Gastroesophageal sphincter (tissue), 4 donors: Measurements from ENCODE around the gene HINT1. TPM values are rescaled to one million over a fixed set of nuclear protein-coding genes. Genes with fewer than 3 reads are reported as not detected.

Source experiments
- ATAC-seq: fragments of 150-250 bp; one replicate; pipeline ENCODE4 v1.9.1; 2016; ENCODE audit warnings: mild to moderate bottlenecking, moderate library complexity
- H3K27ac ChIP-seq, 4 donors: fragments of 200-600 bp; sonication (generic) in 3 of 4; 1 replicate in 3 of 4; 2 replicates in 1 of 4; pipeline ENCODE4 v1.5.1; 2016 to 2019
- H3K27me3 ChIP-seq: fragments of 200-600 bp; sonication (generic); one replicate; pipeline ENCODE4 v1.5.1; 2019
- H3K36me3 ChIP-seq, 2 donors: fragments of 200-600 bp; sonication (generic); one replicate each; pipeline ENCODE4 v1.5.1; 2019; ENCODE audit warnings: control low read depth in 1 of 2
- H3K4me1 ChIP-seq, 3 donors: fragments of 200-600 bp; sonication (generic); 1 replicate in 2 of 3; 2 replicates in 1 of 3; pipeline ENCODE4 v1.5.1; 2016 to 2019; ENCODE audit warnings: control low read depth in 2 of 3
- H3K4me3 ChIP-seq, 2 donors: fragments of 200-600 bp; sonication (generic); one replicate each; pipeline ENCODE4 v1.5.1; 2019; ENCODE audit warnings: mild to moderate bottlenecking in 1 of 2, moderate library complexity in 1 of 2
- H3K9me3 ChIP-seq, 3 donors: fragments of 200-600 bp; sonication (generic); one replicate each; pipeline ENCODE4 v1.5.1; 2017 to 2019; ENCODE audit warnings: control low read depth in 2 of 3
- EP300 ChIP-seq: sonication (generic); formaldehyde crosslinking; IDR thresholded peaks from one replicate; pipeline ENCODE4 v1.6.1; 2017; ENCODE audit warnings: antibody characterized with exemption, mild to moderate bottlenecking
- POLR2A ChIP-seq, 2 donors: fragments of 450-650 bp; IDR thresholded peaks; one replicate each; pipeline ENCODE4 v1.6.1; 2017; ENCODE audit warnings: antibody characterized with exemption in 2 of 2, mild to moderate bottlenecking in 2 of 2, moderate library complexity in 1 of 2
- POLR2AphosphoS5 ChIP-seq: sonication (generic); formaldehyde crosslinking; IDR thresholded peaks from one replicate; pipeline ENCODE4 v1.6.1; 2017; ENCODE audit warnings: antibody characterized with exemption
- WGBS, 2 donors: methylation state at CpG; one replicate each; pipeline ENCODE4 v1.1.5; 2018; ENCODE audit warnings: low coverage in 1 of 2; 5-methylcytosine and 5-hydroxymethylcytosine counted together
- total RNA-seq, 4 donors: library from RNA; depleted of rRNA; stranded (reverse); fragments of >200 nt; gene quantifications; one replicate each; pipeline ENCODE4 v1.1.0, GENCODE V29; 2016
- TF ChIP-seq, protein P1 (sequence below), 4 experiments: fragments of 200-600 bp in 2 of 4; fragments of 450-650 bp in 2 of 4; sonication (generic) in 1 of 4; IDR thresholded peaks; one replicate each; pipeline ENCODE4 v1.5.1; 2017 to 2019; ENCODE audit warnings: antibody characterized with exemption in 4 of 4, mild to moderate bottlenecking in 2 of 4, moderate library complexity in 2 of 4

Gene HINT1
- total RNA-seq, 4 donors from 2014 or later, result 120 to 239 (median 209) TPM

DNA sequence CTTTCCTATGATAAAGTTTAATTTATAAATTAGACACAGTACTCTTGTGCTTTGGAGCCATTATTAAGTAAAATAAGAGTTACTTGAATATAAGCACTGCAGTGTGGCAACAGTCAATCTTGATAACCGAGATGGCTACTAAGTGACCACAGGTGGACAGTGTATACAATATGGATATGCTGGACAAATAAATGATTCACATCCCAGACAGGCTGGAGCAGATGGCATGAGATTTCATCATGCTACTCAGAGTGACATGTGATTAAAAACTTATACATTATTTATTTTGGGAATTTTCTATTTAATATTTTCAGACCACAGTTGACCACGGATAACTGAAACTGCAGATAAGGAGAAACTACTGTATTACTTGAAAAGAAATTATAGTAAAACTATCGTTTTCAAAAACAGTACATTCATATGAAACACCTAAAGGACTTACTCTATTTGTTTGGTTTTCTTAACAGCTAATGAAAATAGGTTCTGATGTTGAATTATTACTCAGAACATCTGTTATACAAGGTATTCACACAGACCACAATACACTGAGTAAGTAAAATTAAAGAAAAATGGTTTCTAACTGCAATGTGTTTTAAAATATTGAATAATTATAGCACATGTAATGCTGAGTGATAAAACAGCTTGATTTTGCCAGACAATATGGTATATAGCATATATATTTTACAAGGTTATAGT lies 21.7 kb upstream of the HINT1 start:
- H3K27ac ChIP-seq, result no peak overlapping the region
- no peaks in the 10 kb centered on the region for H3K27me3 ChIP-seq
- H3K9me3 ChIP-seq, result no peaks in the 10 kb centered on the region
- peaks cover 0 to 34% of the 10 kb centered on the region in 2 donors for H3K36me3 ChIP-seq
- 57 to 77% methylated on average over 3 of the region's 3 CpGs for WGBS, 2 donors
- ATAC-seq, result no peak
- no peak for TF ChIP-seq EP300
- TF ChIP-seq POLR2A (IDR thresholded peaks at IDR 0.05), result no peak
- TF ChIP-seq, protein P1, sequence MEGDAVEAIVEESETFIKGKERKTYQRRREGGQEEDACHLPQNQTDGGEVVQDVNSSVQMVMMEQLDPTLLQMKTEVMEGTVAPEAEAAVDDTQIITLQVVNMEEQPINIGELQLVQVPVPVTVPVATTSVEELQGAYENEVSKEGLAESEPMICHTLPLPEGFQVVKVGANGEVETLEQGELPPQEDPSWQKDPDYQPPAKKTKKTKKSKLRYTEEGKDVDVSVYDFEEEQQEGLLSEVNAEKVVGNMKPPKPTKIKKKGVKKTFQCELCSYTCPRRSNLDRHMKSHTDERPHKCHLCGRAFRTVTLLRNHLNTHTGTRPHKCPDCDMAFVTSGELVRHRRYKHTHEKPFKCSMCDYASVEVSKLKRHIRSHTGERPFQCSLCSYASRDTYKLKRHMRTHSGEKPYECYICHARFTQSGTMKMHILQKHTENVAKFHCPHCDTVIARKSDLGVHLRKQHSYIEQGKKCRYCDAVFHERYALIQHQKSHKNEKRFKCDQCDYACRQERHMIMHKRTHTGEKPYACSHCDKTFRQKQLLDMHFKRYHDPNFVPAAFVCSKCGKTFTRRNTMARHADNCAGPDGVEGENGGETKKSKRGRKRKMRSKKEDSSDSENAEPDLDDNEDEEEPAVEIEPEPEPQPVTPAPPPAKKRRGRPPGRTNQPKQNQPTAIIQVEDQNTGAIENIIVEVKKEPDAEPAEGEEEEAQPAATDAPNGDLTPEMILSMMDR (IDR thresholded peaks at IDR 0.05), result no peak
- no peak for TF ChIP-seq POLR2AphosphoS5
- H3K4me1 ChIP-seq, result no peaks in the 10 kb centered on the region
- no peak overlapping the region for H3K4me3 ChIP-seq

DNA sequence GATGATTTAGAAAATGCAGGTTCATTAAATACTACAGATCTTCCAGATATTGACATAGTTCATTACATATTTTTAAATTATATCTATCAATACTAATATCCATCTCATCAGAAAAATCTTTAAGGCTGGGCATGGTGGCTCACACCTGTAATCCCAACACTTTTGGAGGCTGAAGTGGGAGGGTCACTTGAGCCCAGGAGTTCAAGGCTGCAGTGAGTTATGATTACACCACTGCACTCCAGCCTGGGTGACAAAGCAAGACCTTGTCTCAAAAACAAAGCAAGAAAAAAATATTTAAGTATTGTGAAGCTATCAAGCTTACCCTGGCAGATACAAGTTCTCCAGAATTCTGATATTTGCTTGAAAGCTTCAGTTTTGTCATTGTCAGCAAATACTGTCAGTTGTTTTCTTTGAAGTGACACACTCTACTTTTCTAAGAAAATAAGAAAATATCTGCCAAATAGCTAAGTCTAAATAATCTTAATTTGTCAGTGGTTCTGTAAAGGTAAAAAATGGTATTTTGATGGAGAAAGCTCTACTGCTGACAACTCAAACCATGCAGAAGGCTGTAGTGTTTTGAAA lies 20.6 kb upstream of the HINT1 start:
- TF ChIP-seq POLR2A (IDR thresholded peaks at IDR 0.05) (no peak), EP300 (no peak), POLR2AphosphoS5 (no peak)
- TF ChIP-seq, protein P1 (IDR thresholded peaks at IDR 0.05), result no peak
- no peak overlapping the region for H3K27ac ChIP-seq
- no peaks in the 10 kb centered on the region for H3K27me3 ChIP-seq
- no peaks in the 10 kb centered on the region for H3K4me1 ChIP-seq
- peaks cover 0 to 34% of the 10 kb centered on the region in 2 donors for H3K36me3 ChIP-seq
- no peak for ATAC-seq
- no peaks in the 10 kb centered on the region for H3K9me3 ChIP-seq
- H3K4me3 ChIP-seq, result no peak overlapping the region

DNA sequence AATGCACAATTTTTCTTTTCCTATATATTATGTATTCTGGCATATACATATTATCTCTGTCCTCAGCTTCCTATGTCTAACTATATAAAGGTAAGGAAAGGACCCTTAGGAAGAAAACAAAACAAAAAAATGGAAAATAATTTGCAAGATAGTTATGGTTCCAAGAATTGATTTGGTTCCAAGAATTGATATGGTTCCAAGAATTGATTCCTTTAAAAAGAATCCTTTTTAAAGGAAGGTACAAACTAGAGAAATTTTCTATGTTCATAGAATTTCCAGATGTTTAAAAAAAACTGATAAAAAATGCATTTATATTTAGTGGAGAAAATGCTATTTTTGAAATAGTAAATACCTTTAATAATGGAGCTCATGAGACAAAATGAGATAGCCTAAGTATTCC lies 17.8 kb upstream of the HINT1 start:
- Histone ChIP-seq H3K9me3 (no peaks in the 10 kb centered on the region), H3K27ac (no peak overlapping the region), H3K36me3 (peaks cover 0 to 24% of the 10 kb centered on the region in 2 donors), H3K4me3 (no peak overlapping the region), H3K27me3 (no peaks in the 10 kb centered on the region), H3K4me1 (no peaks in the 10 kb centered on the region)
- no peak for TF ChIP-seq EP300
- no peak for ATAC-seq

DNA sequence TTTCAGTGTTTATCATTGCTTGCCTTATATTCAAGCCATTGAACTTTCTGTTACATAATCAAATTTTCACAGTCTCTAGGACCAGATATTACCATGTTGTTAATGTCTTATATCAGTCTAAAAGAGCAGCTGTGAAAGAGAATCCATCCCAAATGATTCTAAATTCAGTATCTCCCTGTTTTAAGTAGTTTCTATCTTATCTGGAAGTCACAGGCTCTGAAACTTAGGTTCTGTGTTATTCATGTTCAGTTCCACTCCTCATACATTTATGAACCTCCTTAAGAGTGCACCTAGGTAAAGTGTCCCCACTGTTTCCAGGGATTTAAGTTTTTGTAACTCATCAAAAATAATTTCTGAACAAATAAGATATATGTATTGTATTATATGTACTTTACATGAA lies 15.4 kb upstream of the HINT1 start:
- Histone ChIP-seq H3K27ac (no peak overlapping the region), H3K36me3 (peaks cover 0 to 18% of the 10 kb centered on the region in 2 donors), H3K4me3 (no peak overlapping the region), H3K9me3 (no peaks in the 10 kb centered on the region), H3K4me1 (no peaks in the 10 kb centered on the region), H3K27me3 (no peaks in the 10 kb centered on the region)
- TF ChIP-seq, protein P1 (IDR thresholded peaks at IDR 0.05), result no peak
- TF ChIP-seq EP300 (no peak), POLR2AphosphoS5 (no peak)
- ATAC-seq, result no peak

DNA sequence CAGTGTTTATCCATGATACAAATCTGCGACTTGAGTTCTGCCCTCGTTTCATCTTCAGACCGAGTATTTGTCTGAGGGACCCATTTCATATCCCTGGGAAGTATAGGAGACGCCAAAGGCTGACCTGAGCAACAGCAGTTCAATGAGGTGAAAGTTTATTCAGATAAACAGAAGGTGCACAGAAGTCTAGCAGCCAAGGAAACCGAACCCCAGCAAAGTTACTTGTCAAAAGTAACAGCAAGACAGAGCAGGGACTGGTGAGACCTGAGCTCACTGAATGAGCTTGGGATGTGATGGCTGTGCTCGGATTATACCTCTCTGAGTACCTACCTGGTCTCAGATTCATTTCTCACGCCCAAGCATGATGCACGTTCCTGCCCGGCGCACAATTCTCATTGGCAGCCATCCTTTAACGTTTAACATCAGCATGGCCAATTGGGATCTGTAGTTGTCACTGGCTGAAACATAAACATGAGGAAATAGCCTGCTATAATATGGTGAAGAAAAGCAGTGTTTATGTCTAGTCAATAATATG lies 6.3 kb upstream of the HINT1 start:
- no peak for TF ChIP-seq POLR2A (IDR thresholded peaks at IDR 0.05)
- TF ChIP-seq EP300, result no peak
- TF ChIP-seq, protein P1 (IDR thresholded peaks at IDR 0.05), result no peak
- no peak for TF ChIP-seq POLR2AphosphoS5
- Histone ChIP-seq H3K36me3 (no peaks in the 10 kb centered on the region), H3K27ac (peak overlapping the region; percentile 50 to 91 (median 84)), H3K4me1 (peaks cover 0 to 21% (median 9%) of the 10 kb centered on the region in 3 donors), H3K9me3 (no peaks in the 10 kb centered on the region), H3K27me3 (no peaks in the 10 kb centered on the region), H3K4me3 (peak overlapping the region; percentile 59 to 64)
- WGBS, 2 donors, result 0 to 5% methylated on average over 1 to 10 of the region's 11 CpGs
- ATAC-seq, result no peak
